Measurements from ENCODE around the gene ASB8.

ASB8 gene, protein sequence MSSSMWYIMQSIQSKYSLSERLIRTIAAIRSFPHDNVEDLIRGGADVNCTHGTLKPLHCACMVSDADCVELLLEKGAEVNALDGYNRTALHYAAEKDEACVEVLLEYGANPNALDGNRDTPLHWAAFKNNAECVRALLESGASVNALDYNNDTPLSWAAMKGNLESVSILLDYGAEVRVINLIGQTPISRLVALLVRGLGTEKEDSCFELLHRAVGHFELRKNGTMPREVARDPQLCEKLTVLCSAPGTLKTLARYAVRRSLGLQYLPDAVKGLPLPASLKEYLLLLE

DNA sequence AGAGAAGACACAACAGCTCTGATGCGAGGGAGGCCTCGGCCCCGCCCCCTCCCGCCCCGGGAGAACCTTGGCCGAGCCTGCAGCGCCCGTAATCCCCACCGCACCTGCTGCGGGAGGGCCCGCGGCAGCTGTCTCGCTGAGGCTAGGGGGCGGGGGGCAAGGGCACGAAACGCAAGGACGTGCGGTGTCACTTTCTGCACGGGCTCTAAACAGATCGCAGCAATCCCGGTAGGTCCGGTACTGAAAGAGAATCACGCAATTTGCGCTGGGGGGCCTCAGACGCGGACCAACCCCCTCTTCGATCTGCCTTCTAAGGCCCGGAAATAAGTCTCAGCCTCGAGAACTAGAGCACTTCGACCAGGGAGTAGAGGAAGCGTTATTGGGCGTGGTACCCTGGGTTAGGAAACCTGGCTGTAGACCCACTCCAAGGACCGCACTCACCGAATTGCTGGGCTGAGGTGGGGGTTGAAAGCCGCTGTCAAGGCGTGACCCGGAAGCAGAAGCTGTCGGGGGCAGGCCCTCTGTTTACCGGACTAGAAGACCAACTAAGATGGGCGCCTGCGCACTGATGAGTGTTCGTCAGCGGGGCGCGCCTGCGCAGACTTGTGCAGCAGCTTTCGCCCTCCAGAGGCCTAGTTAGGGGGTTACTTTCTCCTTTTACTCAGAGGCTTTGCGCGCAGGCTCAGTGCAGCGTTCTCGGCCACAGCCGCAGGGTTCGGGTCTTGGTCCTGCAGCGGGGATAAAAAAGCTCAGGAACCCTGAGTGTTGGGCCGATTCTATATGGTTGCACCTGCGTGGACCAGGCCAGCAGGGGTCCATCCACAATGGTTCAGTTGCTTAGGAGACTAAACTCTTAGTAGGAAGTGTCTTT lies at the start of gene ASB8:
Gene ASB8, minus strand, starts transcription at position 498 of the 871 bp plus-strand sequence. CDS start 4,019 bp downstream, outside the sequence.
- peak within 1 kb of the TSS; percentile 91 for H3K4me3 Mint-ChIP-seq
- ATAC-seq = peak; percentile 97
- H3K9me3 Mint-ChIP-seq = no peaks in the 10 kb centered on the region
- H3K27ac Mint-ChIP-seq = peak within 1 kb of the TSS; percentile 95
- peak; percentile 93 to 100 for DNase-seq (ENCODE audit: low spot score in 2 of 2)
- H3K4me1 Mint-ChIP-seq = peaks cover 31% of the 10 kb centered on the region
- peaks cover 40% of the 10 kb centered on the region for H3K36me3 Mint-ChIP-seq

- H3K27ac Mint-ChIP-seq = no peak within 1 kb of the TSS
- DNase-seq (ENCODE audit: low spot score in 2 of 2) (no peak), ATAC-seq (no peak)
- H3K36me3 Mint-ChIP-seq = peaks cover 3% of the 10 kb centered on the region
- H3K4me3 Mint-ChIP-seq = no peak within 1 kb of the TSS
- H3K9me3 Mint-ChIP-seq = peaks cover 11% of the 10 kb centered on the region
- H3K4me1 Mint-ChIP-seq = peaks cover 21% of the 10 kb centered on the region
These were observed 45.9 kb upstream of the ASB8 start, which contains the start of gene OR10AD1 for GRCh38 chr12:48203192-48203591. Gene OR10AD1, minus strand, starts transcription at chr12:48203292. Its CDS starts 0 bp downstream, at chr12:48203292.

GRCh38 chr12:48202766-48203165 lies 45.5 kb upstream of the ASB8 start:
- Mint-ChIP-seq H3K9me3 (peaks cover 11% of the 10 kb centered on the region), H3K4me1 (peaks cover 21% of the 10 kb centered on the region), H3K36me3 (peaks cover 6% of the 10 kb centered on the region), H3K27ac (no peak overlapping the region), H3K4me3 (no peak overlapping the region)
- DNase-seq (ENCODE audit: low spot score in 2 of 2) (peak in 1 of 2 donors; percentile 20), ATAC-seq (no peak)

DNA sequence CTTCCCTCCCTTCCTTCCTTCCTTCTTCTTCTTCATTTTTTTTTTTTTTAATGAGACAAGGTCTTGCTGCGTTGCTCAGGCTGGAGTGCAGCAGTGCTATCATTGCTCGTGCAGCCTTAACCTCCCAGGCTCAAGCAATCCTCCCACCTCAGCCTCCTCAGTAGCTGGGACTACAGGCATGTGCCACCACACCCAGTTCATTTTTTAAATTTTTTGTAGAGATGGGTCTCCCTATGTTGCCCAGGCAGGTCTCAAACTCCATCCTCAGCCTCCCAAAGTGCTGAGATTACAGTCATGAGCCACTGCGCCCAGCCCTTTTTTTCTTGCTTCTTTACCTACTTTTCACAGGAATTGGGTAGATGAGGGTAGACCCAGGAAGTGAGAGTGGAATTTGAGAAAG lies 44.2 kb upstream of the ASB8 start:
- Mint-ChIP-seq H3K4me3 (no peak overlapping the region), H3K4me1 (peaks cover 21% of the 10 kb centered on the region), H3K9me3 (peaks cover 11% of the 10 kb centered on the region), H3K27ac (no peak overlapping the region), H3K36me3 (peaks cover 6% of the 10 kb centered on the region)
- ATAC-seq (no peak), DNase-seq (ENCODE audit: low spot score in 2 of 2) (no peak)

GRCh38 chr12:48201091-48201490 lies 43.8 kb upstream of the ASB8 start:
- H3K9me3 Mint-ChIP-seq = peaks cover 11% of the 10 kb centered on the region
- ATAC-seq (no peak), DNase-seq (ENCODE audit: low spot score in 2 of 2) (no peak)
- H3K36me3 Mint-ChIP-seq = peaks cover 6% of the 10 kb centered on the region
- no peak overlapping the region for H3K27ac Mint-ChIP-seq
- no peak overlapping the region for H3K4me3 Mint-ChIP-seq
- peaks cover 21% of the 10 kb centered on the region for H3K4me1 Mint-ChIP-seq

GRCh38 chr12:48199774-48200221 lies 42.5 kb upstream of the ASB8 start:
- Mint-ChIP-seq H3K9me3 (peaks cover 11% of the 10 kb centered on the region), H3K4me3 (peak overlapping the region; percentile 75), H3K36me3 (peaks cover 6% of the 10 kb centered on the region), H3K27ac (peak overlapping the region; percentile 99), H3K4me1 (peaks cover 21% of the 10 kb centered on the region)
- no peak for ATAC-seq
- DNase-seq (ENCODE audit: low spot score in 2 of 2) = no peak

GRCh38 chr12:48198985-48199384 lies 41.7 kb upstream of the ASB8 start:
- Mint-ChIP-seq H3K9me3 (peaks cover 6% of the 10 kb centered on the region), H3K27ac (peak overlapping the region; percentile 99), H3K4me1 (peaks cover 21% of the 10 kb centered on the region), H3K36me3 (peaks cover 6% of the 10 kb centered on the region), H3K4me3 (peak overlapping the region; percentile 75)
- DNase-seq (ENCODE audit: low spot score in 2 of 2) = no peak
- no peak for ATAC-seq

GRCh38 chr12:48198672-48198971 lies 41.3 kb upstream of the ASB8 start:
- Mint-ChIP-seq H3K4me1 (peaks cover 21% of the 10 kb centered on the region), H3K27ac (peak overlapping the region; percentile 99), H3K9me3 (peaks cover 6% of the 10 kb centered on the region), H3K36me3 (peaks cover 6% of the 10 kb centered on the region), H3K4me3 (peak overlapping the region; percentile 75)
- DNase-seq (ENCODE audit: low spot score in 2 of 2) (no peak), ATAC-seq (peak; percentile 53)

DNA sequence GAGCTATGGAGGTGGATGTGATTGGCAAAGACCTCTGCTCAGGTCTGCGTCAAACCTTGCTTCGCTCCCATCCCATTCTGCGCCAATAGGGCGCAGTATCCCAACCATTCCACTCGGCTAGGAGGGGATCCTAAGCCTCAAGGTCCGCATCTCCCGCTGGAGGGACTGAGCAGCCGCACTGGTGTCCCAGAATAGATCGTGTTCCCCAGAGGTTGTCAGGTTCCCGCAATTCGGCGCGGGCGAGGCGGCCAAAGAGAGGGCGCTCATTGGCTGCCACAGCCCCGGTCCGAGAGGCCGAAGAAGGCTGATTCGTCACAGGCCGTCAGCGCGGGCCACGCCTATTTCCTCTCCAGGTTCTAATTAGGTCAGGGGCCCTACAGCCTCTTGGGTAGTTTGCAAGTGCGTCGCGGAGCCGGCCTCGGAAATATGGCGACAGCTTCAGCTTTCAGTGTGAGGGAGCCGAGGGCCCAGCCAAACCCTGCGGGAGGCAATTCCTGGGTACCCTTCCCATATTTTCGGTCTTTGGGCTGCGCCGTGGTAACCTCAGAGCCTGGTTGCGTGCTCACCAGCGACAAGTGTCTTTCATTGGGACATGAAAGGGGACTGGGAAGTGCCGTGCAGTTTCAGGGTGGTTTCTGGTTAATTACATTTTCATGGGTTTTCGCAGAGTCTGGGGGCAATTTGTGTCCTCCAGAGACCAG lies 40.8 kb upstream of the ASB8 start:
- Mint-ChIP-seq H3K4me1 (peaks cover 21% of the 10 kb centered on the region), H3K9me3 (peaks cover 4% of the 10 kb centered on the region), H3K36me3 (peaks cover 6% of the 10 kb centered on the region), H3K27ac (peak overlapping the region; percentile 99), H3K4me3 (peak overlapping the region; percentile 75)
- peak; percentile 100 for ATAC-seq
- peak; percentile 75 to 93 for DNase-seq (ENCODE audit: low spot score in 2 of 2)

GRCh38 chr12:48197549-48197970 lies 40.2 kb upstream of the ASB8 start:
- peak overlapping the region; percentile 75 for H3K4me3 Mint-ChIP-seq
- DNase-seq (ENCODE audit: low spot score in 2 of 2) = no peak
- H3K27ac Mint-ChIP-seq = peak overlapping the region; percentile 99
- H3K36me3 Mint-ChIP-seq = peaks cover 6% of the 10 kb centered on the region
- peaks cover 21% of the 10 kb centered on the region for H3K4me1 Mint-ChIP-seq
- peak; percentile 50 for ATAC-seq
- no peaks in the 10 kb centered on the region for H3K9me3 Mint-ChIP-seq

GRCh38 chr12:48194799-48195201 lies 37.5 kb upstream of the ASB8 start:
- Mint-ChIP-seq H3K9me3 (no peaks in the 10 kb centered on the region), H3K4me1 (peaks cover 7% of the 10 kb centered on the region), H3K4me3 (no peak overlapping the region), H3K27ac (no peak overlapping the region), H3K36me3 (peaks cover 6% of the 10 kb centered on the region)
- DNase-seq (ENCODE audit: low spot score in 2 of 2) (no peak), ATAC-seq (no peak)

- DNase-seq (ENCODE audit: low spot score in 2 of 2) (no peak), ATAC-seq (no peak)
- Mint-ChIP-seq H3K9me3 (no peaks in the 10 kb centered on the region), H3K36me3 (peaks cover 6% of the 10 kb centered on the region), H3K27ac (no peak overlapping the region), H3K4me3 (no peak overlapping the region), H3K4me1 (no peaks in the 10 kb centered on the region)
These were observed 36.3 kb upstream of the ASB8 start for GRCh38 chr12:48193623-48194022.

DNA sequence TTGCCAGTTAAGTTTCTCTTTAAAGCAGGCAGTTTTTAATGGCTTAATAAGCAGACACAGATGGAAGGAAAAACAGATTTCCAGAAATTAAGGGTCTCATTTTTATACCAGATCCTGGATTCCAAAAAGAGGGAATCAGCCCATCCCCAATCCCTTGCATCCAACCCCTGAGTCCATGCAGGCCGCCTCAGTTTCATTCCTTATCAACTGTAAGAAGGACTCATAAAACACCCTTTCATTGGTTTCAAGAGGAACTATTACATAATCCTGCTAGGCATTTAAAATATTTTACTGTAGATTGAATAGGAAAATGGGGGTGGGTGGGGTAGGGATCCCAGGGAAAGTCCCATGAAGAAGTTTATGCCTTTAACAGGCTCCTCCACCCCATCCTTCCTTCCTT lies 35.5 kb upstream of the ASB8 start:
- ATAC-seq (no peak), DNase-seq (ENCODE audit: low spot score in 2 of 2) (no peak)
- Mint-ChIP-seq H3K36me3 (no peaks in the 10 kb centered on the region), H3K4me1 (no peaks in the 10 kb centered on the region), H3K27ac (no peak overlapping the region), H3K9me3 (no peaks in the 10 kb centered on the region), H3K4me3 (no peak overlapping the region)

GRCh38 chr12:48191096-48191495 lies 33.8 kb upstream of the ASB8 start:
- Mint-ChIP-seq H3K4me3 (no peak overlapping the region), H3K27ac (no peak overlapping the region), H3K36me3 (no peaks in the 10 kb centered on the region), H3K4me1 (peaks cover 5% of the 10 kb centered on the region), H3K9me3 (no peaks in the 10 kb centered on the region)
- no peak for ATAC-seq
- no peak for DNase-seq (ENCODE audit: low spot score in 2 of 2)

All from stimulated activated effector memory CD8-positive, alpha-beta T cell treated with anti-CD3 and anti-CD28 coated beads, Interleukin-12 subunit alpha, Interleukin-12 subunit beta, amount 100 ng/mL, for 72 hours (primary cell).